Measurements from ENCODE around the gene AP1M1. TPM values are rescaled to one million over a fixed set of nuclear protein-coding genes. Genes with fewer than 3 reads are reported as not detected.
"Not testable (repeated sequence)": the region's sequence is repeated elsewhere in the genome, so short reads cannot be mapped to it uniquely, and the experiment has no call there.

Gene AP1M1
- polyA plus RNA-seq, 2 donors = 16.7 to 29.9 TPM

GRCh38 chr19:16285079-16285478, 87.4 kb downstream of the AP1M1 start:
- not testable (repeated sequence) for H3K36me3 ChIP-seq (ENCODE audit: control insufficient read depth in 2 of 2, insufficient read depth in 2 of 2, low read length in 1 of 2); H3K27me3 ChIP-seq (ENCODE audit: control insufficient read depth in 1 of 2, insufficient read depth in 2 of 2, low read length in 2 of 2); H3K4me1 ChIP-seq (ENCODE audit: control insufficient read depth in 2 of 2, insufficient read depth in 2 of 2, low read length in 1 of 2); H3K4me3 ChIP-seq (ENCODE audit: low read depth in 1 of 2, low read length in 2 of 2); H3K9me3 ChIP-seq (ENCODE audit: control insufficient read depth in 2 of 2, insufficient read depth in 1 of 2, low read depth in 1 of 2, low read length in 1 of 2)
- peak overlapping the region; percentile 0 to 93 for H3K27ac ChIP-seq (ENCODE audit: low read depth in 2 of 2, low read length in 1 of 2)
- 80 to 86% methylated on average over 3 of the region's 3 CpGs for WGBS, 2 donors

GRCh38 chr19:16285769-16286498, 88.2 kb downstream of the AP1M1 start:
- WGBS, 2 donors = 25 to 26% methylated on average over 22 of the region's 22 CpGs
- H3K9me3 ChIP-seq (ENCODE audit: control insufficient read depth in 2 of 2, insufficient read depth in 1 of 2, low read depth in 1 of 2, low read length in 1 of 2) = no peaks in the 10 kb centered on the region
- H3K4me3 ChIP-seq (ENCODE audit: low read depth in 1 of 2, low read length in 2 of 2) = no peak overlapping the region
- H3K4me1 ChIP-seq (ENCODE audit: control insufficient read depth in 2 of 2, insufficient read depth in 2 of 2, low read length in 1 of 2) = peaks cover 3 to 5% of the 10 kb centered on the region in 2 donors
- H3K27ac ChIP-seq (ENCODE audit: low read depth in 2 of 2, low read length in 1 of 2) = peak overlapping the region; percentile 56 to 74
- H3K36me3 ChIP-seq (ENCODE audit: control insufficient read depth in 2 of 2, insufficient read depth in 2 of 2, low read length in 1 of 2) = no peaks in the 10 kb centered on the region
- H3K27me3 ChIP-seq (ENCODE audit: control insufficient read depth in 1 of 2, insufficient read depth in 2 of 2, low read length in 2 of 2) = no peaks in the 10 kb centered on the region

- WGBS, 2 donors = 73 to 76% methylated on average over 9 of the region's 9 CpGs
- no peak overlapping the region for H3K4me3 ChIP-seq (ENCODE audit: low read depth in 1 of 2, low read length in 2 of 2)
- H3K36me3 ChIP-seq (ENCODE audit: control insufficient read depth in 2 of 2, insufficient read depth in 2 of 2, low read length in 1 of 2) = no peaks in the 10 kb centered on the region
- H3K4me1 ChIP-seq (ENCODE audit: control insufficient read depth in 2 of 2, insufficient read depth in 2 of 2, low read length in 1 of 2) = peaks cover 3 to 5% of the 10 kb centered on the region in 2 donors
- no peak overlapping the region for H3K27ac ChIP-seq (ENCODE audit: low read depth in 2 of 2, low read length in 1 of 2)
- no peaks in the 10 kb centered on the region for H3K9me3 ChIP-seq (ENCODE audit: control insufficient read depth in 2 of 2, insufficient read depth in 1 of 2, low read depth in 1 of 2, low read length in 1 of 2)
- H3K27me3 ChIP-seq (ENCODE audit: control insufficient read depth in 1 of 2, insufficient read depth in 2 of 2, low read length in 2 of 2) = no peaks in the 10 kb centered on the region
These were observed 90.8 kb downstream of the AP1M1 start for GRCh38 chr19:16288544-16288943.

- H3K27me3 ChIP-seq (ENCODE audit: control insufficient read depth in 1 of 2, insufficient read depth in 2 of 2, low read length in 2 of 2) = no peaks in the 10 kb centered on the region
- no peak overlapping the region for H3K4me3 ChIP-seq (ENCODE audit: low read depth in 1 of 2, low read length in 2 of 2)
- no peak overlapping the region for H3K27ac ChIP-seq (ENCODE audit: low read depth in 2 of 2, low read length in 1 of 2)
- H3K4me1 ChIP-seq (ENCODE audit: control insufficient read depth in 2 of 2, insufficient read depth in 2 of 2, low read length in 1 of 2) = peaks cover 2 to 3% of the 10 kb centered on the region in 2 donors
- no peaks in the 10 kb centered on the region for H3K9me3 ChIP-seq (ENCODE audit: control insufficient read depth in 2 of 2, insufficient read depth in 1 of 2, low read depth in 1 of 2, low read length in 1 of 2)
- no peaks in the 10 kb centered on the region for H3K36me3 ChIP-seq (ENCODE audit: control insufficient read depth in 2 of 2, insufficient read depth in 2 of 2, low read length in 1 of 2)
- 67 to 78% methylated on average over 7 of the region's 7 CpGs for WGBS, 2 donors
These were observed 91.9 kb downstream of the AP1M1 start for GRCh38 chr19:16289594-16289993.

GRCh38 chr19:16290692-16291091, 93.0 kb downstream of the AP1M1 start:
- 79 to 80% methylated on average over 10 of the region's 10 CpGs for WGBS, 2 donors
- Histone ChIP-seq H3K27ac (ENCODE audit: low read depth in 2 of 2, low read length in 1 of 2) (peak overlapping the region in 1 of 2 donors; percentile 18), H3K27me3 (ENCODE audit: control insufficient read depth in 1 of 2, insufficient read depth in 2 of 2, low read length in 2 of 2) (no peaks in the 10 kb centered on the region), H3K4me3 (ENCODE audit: low read depth in 1 of 2, low read length in 2 of 2) (no peak overlapping the region), H3K36me3 (ENCODE audit: control insufficient read depth in 2 of 2, insufficient read depth in 2 of 2, low read length in 1 of 2) (no peaks in the 10 kb centered on the region), H3K4me1 (ENCODE audit: control insufficient read depth in 2 of 2, insufficient read depth in 2 of 2, low read length in 1 of 2) (peaks cover 2 to 3% of the 10 kb centered on the region in 2 donors), H3K9me3 (ENCODE audit: control insufficient read depth in 2 of 2, insufficient read depth in 1 of 2, low read depth in 1 of 2, low read length in 1 of 2) (no peaks in the 10 kb centered on the region)

- Histone ChIP-seq H3K9me3 (ENCODE audit: control insufficient read depth in 2 of 2, insufficient read depth in 1 of 2, low read depth in 1 of 2, low read length in 1 of 2) (no peaks in the 10 kb centered on the region), H3K4me3 (ENCODE audit: low read depth in 1 of 2, low read length in 2 of 2) (no peak overlapping the region), H3K27me3 (ENCODE audit: control insufficient read depth in 1 of 2, insufficient read depth in 2 of 2, low read length in 2 of 2) (no peaks in the 10 kb centered on the region), H3K36me3 (ENCODE audit: control insufficient read depth in 2 of 2, insufficient read depth in 2 of 2, low read length in 1 of 2) (no peaks in the 10 kb centered on the region), H3K27ac (ENCODE audit: low read depth in 2 of 2, low read length in 1 of 2) (peak overlapping the region; percentile 57 to 82), H3K4me1 (ENCODE audit: control insufficient read depth in 2 of 2, insufficient read depth in 2 of 2, low read length in 1 of 2) (no peaks in the 10 kb centered on the region)
- 21 to 26% methylated on average over 27 of the region's 27 CpGs for WGBS, 2 donors
These were observed 95.7 kb downstream of the AP1M1 start for GRCh38 chr19:16293118-16294091.

- Histone ChIP-seq H3K27me3 (ENCODE audit: control insufficient read depth in 1 of 2, insufficient read depth in 2 of 2, low read length in 2 of 2) (no peaks in the 10 kb centered on the region), H3K27ac (ENCODE audit: low read depth in 2 of 2, low read length in 1 of 2) (no peak overlapping the region), H3K9me3 (ENCODE audit: control insufficient read depth in 2 of 2, insufficient read depth in 1 of 2, low read depth in 1 of 2, low read length in 1 of 2) (no peaks in the 10 kb centered on the region), H3K36me3 (ENCODE audit: control insufficient read depth in 2 of 2, insufficient read depth in 2 of 2, low read length in 1 of 2) (no peaks in the 10 kb centered on the region), H3K4me3 (ENCODE audit: low read depth in 1 of 2, low read length in 2 of 2) (no peak overlapping the region), H3K4me1 (ENCODE audit: control insufficient read depth in 2 of 2, insufficient read depth in 2 of 2, low read length in 1 of 2) (no peaks in the 10 kb centered on the region)
- 66 to 77% methylated on average over 12 of the region's 12 CpGs for WGBS, 2 donors
These were observed 97.3 kb downstream of the AP1M1 start for GRCh38 chr19:16295057-16295456.

Other genes starting within 250 kb of the AP1M1 start
- not detected for gene OR10H4, start 248.9 kb upstream of the AP1M1 start, polyA plus RNA-seq
- gene TPM4, start 121.4 kb upstream of the AP1M1 start, polyA plus RNA-seq = 100 to 1,000 TPM; 350 to 439 TPM
- gene RAB8A, start 86.0 kb upstream of the AP1M1 start, polyA plus RNA-seq = 10 to 100 TPM; 24.9 to 34.1 TPM
- gene HSH2D, start 54.2 kb upstream of the AP1M1 start, polyA plus RNA-seq = under 1 TPM; 0.47 to 0.86 TPM
- not detected for gene CIB3, start 24.4 kb upstream of the AP1M1 start, polyA plus RNA-seq
- gene FAM32A, start 12.5 kb upstream of the AP1M1 start, polyA plus RNA-seq = 10 to 100 TPM; 63.0 to 68.5 TPM
- 10 to 100 TPM in 1 of 2 donors, 1 to 10 TPM in 1; 2.4 to 12.1 TPM for gene KLF2, start 126.9 kb downstream of the AP1M1 start, polyA plus RNA-seq